Mesodermal cell (in vitro differentiated cells): ENCODE measurements around the gene F11.
"Not testable (repeated sequence)": the region's sequence is repeated elsewhere in the genome, so short reads cannot be mapped to it uniquely, and the experiment has no call there.

Source experiments
- H3K27ac ChIP-seq: 2 replicates; pipeline ENCODE4 v1.7.0; 2013; ENCODE audit warnings: mild to moderate bottlenecking, low read depth, low read length, moderate library complexity; ENCODE audit not compliant: severe bottlenecking
- H3K36me3 ChIP-seq: 2 replicates; pipeline ENCODE4 v1.7.1; 2013; ENCODE audit warnings: mild to moderate bottlenecking, low read length, moderate library complexity; ENCODE audit not compliant: control insufficient read depth, insufficient read depth
- H3K4me1 ChIP-seq: one replicate; pipeline ENCODE4 v1.7.1; 2013; ENCODE audit warnings: mild to moderate bottlenecking, low read length; ENCODE audit not compliant: insufficient read depth, control insufficient read depth, poor library complexity, severe bottlenecking
- H3K4me3 ChIP-seq: 2 replicates; pipeline ENCODE4 v1.7.0; 2013; ENCODE audit warnings: low read length, control low read depth, mild to moderate bottlenecking; ENCODE audit not compliant: insufficient read depth, poor library complexity, severe bottlenecking; ENCODE audit errors: extremely low read depth
- H3K9me3 ChIP-seq: 2 replicates; pipeline ENCODE4 v1.7.1; 2013; ENCODE audit warnings: mild to moderate bottlenecking, low read length, moderate library complexity; ENCODE audit not compliant: control insufficient read depth
- WGBS, 2 experiments: methylation state at CpG; one replicate each; pipeline ENCODE4 v1.1.5; 2013; ENCODE audit warnings: missing lambda C conversion rate in 2 of 2; ENCODE audit not compliant: insufficient coverage in 2 of 2; 5-methylcytosine and 5-hydroxymethylcytosine counted together

F11 gene

DNA sequence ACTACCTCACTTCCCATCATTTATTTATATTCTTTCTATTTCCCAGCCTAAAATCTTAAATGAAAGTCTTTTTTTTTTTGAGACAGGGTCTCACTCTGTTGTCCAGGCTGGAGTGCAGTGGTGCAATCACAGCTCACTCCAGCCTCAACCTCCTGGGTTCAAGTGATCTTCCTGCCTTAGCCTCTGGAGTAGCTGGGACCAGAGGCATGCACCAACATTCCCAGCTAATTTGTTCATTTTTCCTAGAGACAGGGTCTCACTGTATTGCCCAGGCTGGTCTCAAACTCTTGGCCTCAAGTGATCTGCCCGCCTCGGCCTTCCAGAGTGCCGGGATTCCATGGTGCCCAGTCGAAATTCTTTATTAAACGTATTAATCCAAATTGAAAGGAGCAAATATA, 7.4 kb downstream of the F11 start:
- not testable (repeated sequence) for H3K4me3 ChIP-seq, H3K36me3 ChIP-seq, H3K4me1 ChIP-seq, H3K9me3 ChIP-seq, H3K27ac ChIP-seq
- 96 to 100% methylated on average over 3 to 5 of the region's 5 CpGs for WGBS, 2 experiments

DNA sequence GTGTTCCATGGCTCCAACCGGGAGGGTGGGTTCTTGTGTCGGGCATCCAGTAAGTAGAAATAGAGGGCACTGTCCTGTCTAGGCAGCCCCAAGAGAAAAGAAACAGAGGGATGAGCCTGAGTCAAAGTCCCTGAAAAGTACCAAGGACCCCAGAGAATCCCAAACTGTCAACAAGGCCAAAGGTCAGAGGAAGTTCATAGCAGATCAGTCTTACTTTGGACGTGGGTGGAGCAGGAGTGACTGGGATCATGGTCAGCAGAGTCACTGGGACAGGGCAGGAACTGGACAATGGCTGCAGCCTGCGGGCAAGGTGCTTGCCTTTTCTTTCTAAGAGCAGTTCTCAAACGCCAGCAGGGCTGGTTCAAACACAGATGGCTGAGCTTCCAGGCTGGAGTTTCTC, 17.3 kb downstream of the F11 start:
- Histone ChIP-seq H3K36me3 (no peaks in the 10 kb centered on the region), H3K4me3 (no peak overlapping the region), H3K27ac (no peak overlapping the region), H3K4me1 (no peaks in the 10 kb centered on the region), H3K9me3 (no peaks in the 10 kb centered on the region)
- WGBS, 2 experiments: 78 to 88% methylated on average over 4 to 5 of the region's 5 CpGs

DNA sequence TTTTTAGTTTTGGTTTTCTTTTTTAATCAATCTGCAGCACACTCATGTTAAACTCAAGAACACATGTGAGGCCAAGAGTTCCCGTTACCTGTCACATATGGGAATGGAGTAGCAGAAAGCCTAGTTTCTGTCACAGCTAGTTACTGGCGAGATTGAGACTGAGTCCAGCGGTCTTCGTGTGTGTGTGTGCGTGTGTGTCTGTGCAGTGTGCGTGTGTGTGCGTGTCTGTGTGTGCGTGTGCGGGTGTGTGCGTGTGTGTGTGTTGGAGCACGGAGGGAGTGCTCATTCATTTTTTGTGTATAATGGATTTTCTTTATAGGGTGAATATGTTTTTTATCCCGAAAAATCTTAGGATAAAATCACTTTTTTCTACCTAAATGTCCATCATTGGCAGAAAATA, 19.2 kb downstream of the F11 start:
- H3K27ac ChIP-seq: no peak overlapping the region
- no peak overlapping the region for H3K4me3 ChIP-seq
- no peaks in the 10 kb centered on the region for H3K36me3 ChIP-seq
- WGBS, 2 experiments: 97 to 100% methylated on average over 4 to 9 of the region's 12 CpGs
- H3K9me3 ChIP-seq: no peaks in the 10 kb centered on the region
- no peaks in the 10 kb centered on the region for H3K4me1 ChIP-seq

DNA sequence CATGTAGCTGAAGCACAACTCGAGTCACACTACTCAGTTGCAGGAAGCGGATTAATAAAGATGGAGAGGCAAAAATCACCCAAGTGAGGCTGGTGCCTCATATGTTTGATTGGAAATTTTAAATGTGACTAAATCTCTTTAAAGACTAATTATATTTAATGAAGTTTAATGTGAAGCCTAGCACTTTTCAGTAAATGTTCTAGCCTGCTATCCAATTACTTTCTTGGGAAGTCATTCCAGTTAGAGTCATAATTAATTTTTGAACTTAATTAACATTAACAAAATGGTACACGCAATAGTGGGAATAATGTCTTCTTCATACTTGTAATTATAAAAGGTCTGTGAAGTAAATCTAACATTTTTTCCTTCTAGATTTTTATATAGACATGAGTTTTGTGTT, 20.6 kb downstream of the F11 start:
- Histone ChIP-seq H3K4me3 (no peak overlapping the region), H3K36me3 (no peaks in the 10 kb centered on the region), H3K4me1 (no peaks in the 10 kb centered on the region), H3K9me3 (no peaks in the 10 kb centered on the region), H3K27ac (no peak overlapping the region)
- WGBS, 2 experiments: 100% methylated on average over 1 to 2 of the region's 3 CpGs

DNA sequence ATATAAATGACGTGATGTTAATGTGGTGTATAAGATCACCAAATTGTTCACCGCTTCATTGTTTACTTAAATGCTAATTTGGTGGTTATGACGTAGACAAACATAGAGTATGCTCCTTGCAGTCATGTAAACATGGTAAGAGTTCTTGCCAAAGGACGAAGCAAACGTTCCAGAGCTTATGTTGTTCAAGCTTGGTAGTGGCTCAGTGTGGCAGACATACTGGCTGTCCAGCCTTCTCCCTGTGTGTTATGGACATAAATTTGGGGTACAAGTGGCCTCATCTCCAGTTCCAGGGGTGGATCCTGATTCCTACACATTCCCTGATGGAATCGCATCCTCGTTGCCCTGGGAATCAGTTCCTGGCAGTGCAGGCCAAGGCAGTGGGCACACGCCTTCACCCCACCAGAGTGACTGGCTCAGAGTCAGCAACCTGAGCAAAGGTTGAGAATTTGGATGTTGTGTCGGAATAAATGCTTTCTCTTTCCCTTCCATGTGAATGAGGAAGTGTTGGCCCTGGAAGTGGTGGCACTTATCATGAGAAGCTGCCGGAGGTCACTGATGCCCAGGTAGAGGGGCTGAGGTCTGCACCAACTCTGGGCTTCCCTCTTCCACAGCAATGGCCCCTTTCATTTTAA, 25.4 kb downstream of the F11 start:
- WGBS, 2 experiments: 91 to 98% methylated on average over 6 of the region's 10 CpGs
- no peaks in the 10 kb centered on the region for H3K36me3 ChIP-seq
- H3K4me1 ChIP-seq: no peaks in the 10 kb centered on the region
- H3K9me3 ChIP-seq: no peaks in the 10 kb centered on the region
- no peak overlapping the region for H3K27ac ChIP-seq
- no peak overlapping the region for H3K4me3 ChIP-seq

DNA sequence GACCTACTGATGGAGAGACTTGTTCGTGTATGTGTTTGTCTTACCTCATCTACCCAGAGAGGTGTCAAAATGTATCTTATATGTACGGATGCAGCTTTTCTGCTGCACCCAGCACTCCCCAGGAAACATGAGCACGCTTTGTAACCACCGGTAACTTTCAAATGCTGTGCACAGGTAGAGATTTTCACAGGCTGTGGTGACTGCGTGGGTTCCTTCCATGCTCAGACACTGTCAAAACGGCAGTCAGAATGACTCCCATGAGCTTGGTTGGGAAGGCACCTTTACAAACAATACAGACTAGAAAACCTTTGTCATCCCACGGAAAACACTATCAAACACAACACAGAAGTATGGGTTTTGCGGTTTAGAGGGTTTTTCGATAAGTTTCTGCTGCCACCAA, 28.2 kb downstream of the F11 start:
- WGBS, 2 experiments: 95 to 100% methylated on average over 4 to 5 of the region's 9 CpGs
- H3K9me3 ChIP-seq: no peaks in the 10 kb centered on the region
- H3K36me3 ChIP-seq: no peaks in the 10 kb centered on the region
- H3K27ac ChIP-seq: no peak overlapping the region
- H3K4me1 ChIP-seq: no peaks in the 10 kb centered on the region
- H3K4me3 ChIP-seq: no peak overlapping the region

DNA sequence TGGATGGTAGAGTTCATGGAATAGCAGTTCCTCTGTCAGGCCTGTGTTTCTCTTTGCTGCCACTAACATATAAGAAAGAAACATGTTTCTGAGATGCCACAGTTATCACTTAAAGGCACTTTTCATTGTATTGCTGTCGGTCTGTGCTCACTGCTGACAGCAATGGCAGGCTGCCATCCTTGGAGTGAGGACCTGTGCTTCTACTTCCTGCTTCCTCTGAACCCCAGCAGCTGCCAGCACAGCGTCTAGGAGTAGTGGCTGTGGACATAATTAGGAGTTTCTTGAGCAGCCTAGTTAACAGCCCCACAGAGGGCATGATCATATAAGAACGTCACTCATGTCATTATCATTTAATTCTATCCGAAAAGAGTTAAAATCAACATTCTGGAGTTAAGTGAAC, 30.5 kb downstream of the F11 start:
- no peaks in the 10 kb centered on the region for H3K4me1 ChIP-seq
- no peak overlapping the region for H3K4me3 ChIP-seq
- WGBS, 2 experiments: 100% methylated on average over 1 of the region's 4 CpGs
- H3K36me3 ChIP-seq: no peaks in the 10 kb centered on the region
- H3K27ac ChIP-seq: no peak overlapping the region
- no peaks in the 10 kb centered on the region for H3K9me3 ChIP-seq

DNA sequence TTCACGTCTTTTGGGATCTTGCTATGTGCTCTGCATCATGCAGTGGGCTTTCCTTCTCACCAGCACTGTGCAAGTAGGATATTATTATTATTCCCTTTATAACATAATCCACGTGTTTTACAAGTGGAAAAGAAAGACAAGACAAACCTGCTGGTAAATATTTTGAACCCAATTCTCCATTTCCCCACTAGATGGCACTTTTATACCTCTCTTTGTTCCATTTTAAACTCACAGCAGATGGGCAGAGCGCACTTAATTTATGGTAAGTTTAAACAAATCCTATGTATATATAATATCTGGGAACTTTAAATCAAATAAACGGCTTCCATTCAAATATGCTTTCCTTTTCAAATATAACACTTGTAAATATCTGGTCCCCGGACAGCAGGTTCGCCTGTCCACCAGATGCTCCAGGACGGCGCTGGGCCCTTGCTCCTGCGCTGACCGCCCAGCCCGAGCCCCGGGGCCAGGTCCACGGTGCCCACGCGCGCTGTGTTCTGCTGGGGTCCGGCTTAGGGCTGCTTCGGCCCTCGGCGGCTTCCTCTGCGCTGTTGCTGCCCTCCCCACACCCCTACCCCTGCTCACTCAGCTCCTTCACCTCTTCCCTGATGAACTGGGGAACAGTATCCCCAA, 31.1 kb downstream of the F11 start:
- Histone ChIP-seq H3K27ac (no peak overlapping the region), H3K4me3 (no peak overlapping the region), H3K36me3 (no peaks in the 10 kb centered on the region), H3K4me1 (no peaks in the 10 kb centered on the region), H3K9me3 (no peaks in the 10 kb centered on the region)
- WGBS, 2 experiments: 79 to 82% methylated on average over 11 to 16 of the region's 21 CpGs

DNA sequence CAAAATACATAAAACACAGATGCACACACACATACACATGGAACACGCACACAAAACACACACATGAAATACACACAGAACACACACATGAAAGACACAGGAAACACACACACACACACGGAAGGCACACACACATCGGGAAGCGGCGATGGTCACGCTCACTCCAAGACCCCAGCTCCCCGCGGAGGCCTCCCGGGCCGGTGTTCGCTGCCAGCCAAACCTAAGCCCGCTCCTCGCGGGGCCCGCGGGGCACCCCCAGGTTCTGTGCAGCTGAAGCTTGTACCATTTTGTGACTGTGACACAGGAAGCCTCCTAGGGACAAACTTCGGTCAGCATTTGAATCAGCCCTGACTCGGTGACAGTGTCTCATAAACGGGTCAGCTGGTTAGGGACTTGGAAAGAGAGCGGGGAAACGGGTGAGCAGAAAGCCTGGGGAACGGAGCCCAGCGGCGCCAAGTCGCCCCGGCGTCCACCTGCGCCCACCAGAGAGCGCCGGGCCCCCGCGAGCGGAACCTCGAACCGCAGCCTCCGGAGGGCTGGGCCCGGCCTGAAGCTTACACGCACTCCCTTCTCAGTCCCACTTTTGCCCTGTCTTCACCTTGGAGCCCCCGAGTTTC, 32.1 kb downstream of the F11 start:
- Histone ChIP-seq H3K9me3 (no peaks in the 10 kb centered on the region), H3K4me3 (no peak overlapping the region), H3K4me1 (no peaks in the 10 kb centered on the region), H3K36me3 (no peaks in the 10 kb centered on the region), H3K27ac (no peak overlapping the region)
- 80 to 82% methylated on average over 30 to 38 of the region's 39 CpGs for WGBS, 2 experiments

DNA sequence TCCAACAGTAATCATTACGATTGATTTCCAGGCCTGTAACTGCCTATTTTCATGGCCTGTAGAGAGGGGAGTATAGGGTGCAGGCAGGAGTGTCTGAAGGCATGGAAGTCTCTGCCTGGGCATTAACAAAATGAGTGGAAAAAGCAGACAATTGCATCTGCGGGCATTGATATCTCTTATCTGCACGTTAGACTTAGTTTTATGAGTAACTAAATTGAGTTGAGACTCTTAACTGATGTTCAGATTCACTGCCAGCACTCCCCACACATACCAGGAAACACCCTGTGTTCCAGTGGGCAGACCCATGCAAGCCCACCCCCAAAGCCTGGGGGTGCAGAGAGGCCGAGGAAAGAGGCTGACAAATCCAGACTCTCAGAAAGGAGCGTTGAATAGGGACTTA, 33.3 kb downstream of the F11 start:
- Histone ChIP-seq H3K27ac (no peak overlapping the region), H3K9me3 (no peaks in the 10 kb centered on the region), H3K4me1 (no peaks in the 10 kb centered on the region), H3K36me3 (no peaks in the 10 kb centered on the region), H3K4me3 (no peak overlapping the region)
- 83 to 92% methylated on average over 1 to 3 of the region's 5 CpGs for WGBS, 2 experiments
